ENCODE results near the gene NR3C2.

The NR3C2 gene

GRCh38 chr4:148431401-148431800 is 10.8 kb downstream of the NR3C2 start:
- no peaks in the 10 kb centered on the region for H3K27me3 ChIP-seq (ENCODE audit: control insufficient read depth in 1 of 2, insufficient read depth in 2 of 2, low read length in 2 of 2)
- no peak overlapping the region for H3K9ac ChIP-seq (ENCODE audit: low read length)
- no peak overlapping the region for H3K27ac ChIP-seq (ENCODE audit: low read depth, low read length)
- no peak overlapping the region for H3K4me3 ChIP-seq (ENCODE audit: low read depth in 1 of 2, low read length in 2 of 2)
- no peaks in the 10 kb centered on the region for H3K9me3 ChIP-seq (ENCODE audit: low read length)
- H3K36me3 ChIP-seq (ENCODE audit: insufficient read depth, low read length): peaks cover 8% of the 10 kb centered on the region
- peaks cover 15% of the 10 kb centered on the region for H3K4me1 ChIP-seq (ENCODE audit: insufficient read depth, low read length)

DNA sequence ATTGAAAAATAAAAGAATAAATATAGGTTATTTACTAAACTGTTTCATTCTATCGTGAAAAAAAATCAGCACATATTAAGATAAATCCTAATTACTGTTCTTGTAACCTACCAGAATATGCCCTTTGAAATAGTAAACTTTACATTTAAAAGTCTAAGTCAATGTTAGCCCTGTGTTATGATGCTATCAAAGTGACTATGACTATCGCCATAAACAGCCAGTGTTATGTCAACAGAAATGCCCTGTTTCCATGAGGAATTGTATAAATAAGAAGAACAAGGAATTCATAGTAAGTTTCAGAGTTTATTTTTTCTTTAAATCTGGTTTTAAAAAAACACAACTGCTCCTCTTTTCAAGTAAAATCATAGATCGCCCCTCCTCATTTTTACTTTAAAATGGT is 11.4 kb downstream of the NR3C2 start:
- H3K9me3 ChIP-seq (ENCODE audit: low read length): no peaks in the 10 kb centered on the region
- peaks cover 4% of the 10 kb centered on the region for H3K36me3 ChIP-seq (ENCODE audit: insufficient read depth, low read length)
- no peak overlapping the region for H3K27ac ChIP-seq (ENCODE audit: low read depth, low read length)
- H3K27me3 ChIP-seq (ENCODE audit: control insufficient read depth in 1 of 2, insufficient read depth in 2 of 2, low read length in 2 of 2): no peaks in the 10 kb centered on the region
- H3K4me1 ChIP-seq (ENCODE audit: insufficient read depth, low read length): peaks cover 15% of the 10 kb centered on the region
- H3K9ac ChIP-seq (ENCODE audit: low read length): no peak overlapping the region
- no peak overlapping the region for H3K4me3 ChIP-seq (ENCODE audit: low read depth in 1 of 2, low read length in 2 of 2)

- Histone ChIP-seq H3K4me1 (ENCODE audit: insufficient read depth, low read length) (peaks cover 6% of the 10 kb centered on the region), H3K9ac (ENCODE audit: low read length) (no peak overlapping the region), H3K27me3 (ENCODE audit: control insufficient read depth in 1 of 2, insufficient read depth in 2 of 2, low read length in 2 of 2) (no peaks in the 10 kb centered on the region), H3K4me3 (ENCODE audit: low read depth in 1 of 2, low read length in 2 of 2) (no peak overlapping the region), H3K27ac (ENCODE audit: low read depth, low read length) (no peak overlapping the region), H3K9me3 (ENCODE audit: low read length) (no peaks in the 10 kb centered on the region), H3K36me3 (ENCODE audit: insufficient read depth, low read length) (no peaks in the 10 kb centered on the region)
Observed at GRCh38 chr4:148429206-148429605, 13.0 kb downstream of the NR3C2 start.

GRCh38 chr4:148426643-148427042 is 15.6 kb downstream of the NR3C2 start:
- Histone ChIP-seq H3K9ac (ENCODE audit: low read length) (no peak overlapping the region), H3K4me1 (ENCODE audit: insufficient read depth, low read length) (no peaks in the 10 kb centered on the region), H3K36me3 (ENCODE audit: insufficient read depth, low read length) (no peaks in the 10 kb centered on the region), H3K27me3 (ENCODE audit: control insufficient read depth in 1 of 2, insufficient read depth in 2 of 2, low read length in 2 of 2) (no peaks in the 10 kb centered on the region), H3K9me3 (ENCODE audit: low read length) (no peaks in the 10 kb centered on the region), H3K27ac (ENCODE audit: low read depth, low read length) (no peak overlapping the region), H3K4me3 (ENCODE audit: low read depth in 1 of 2, low read length in 2 of 2) (no peak overlapping the region)

- H3K9ac ChIP-seq (ENCODE audit: low read length): no peak overlapping the region
- H3K27ac ChIP-seq (ENCODE audit: low read depth, low read length): no peak overlapping the region
- H3K27me3 ChIP-seq (ENCODE audit: control insufficient read depth in 1 of 2, insufficient read depth in 2 of 2, low read length in 2 of 2): no peaks in the 10 kb centered on the region
- no peak overlapping the region for H3K4me3 ChIP-seq (ENCODE audit: low read depth in 1 of 2, low read length in 2 of 2)
- no peaks in the 10 kb centered on the region for H3K9me3 ChIP-seq (ENCODE audit: low read length)
- H3K4me1 ChIP-seq (ENCODE audit: insufficient read depth, low read length): no peaks in the 10 kb centered on the region
- H3K36me3 ChIP-seq (ENCODE audit: insufficient read depth, low read length): no peaks in the 10 kb centered on the region
Observed at GRCh38 chr4:148425327-148426110, 16.7 kb downstream of the NR3C2 start.

DNA sequence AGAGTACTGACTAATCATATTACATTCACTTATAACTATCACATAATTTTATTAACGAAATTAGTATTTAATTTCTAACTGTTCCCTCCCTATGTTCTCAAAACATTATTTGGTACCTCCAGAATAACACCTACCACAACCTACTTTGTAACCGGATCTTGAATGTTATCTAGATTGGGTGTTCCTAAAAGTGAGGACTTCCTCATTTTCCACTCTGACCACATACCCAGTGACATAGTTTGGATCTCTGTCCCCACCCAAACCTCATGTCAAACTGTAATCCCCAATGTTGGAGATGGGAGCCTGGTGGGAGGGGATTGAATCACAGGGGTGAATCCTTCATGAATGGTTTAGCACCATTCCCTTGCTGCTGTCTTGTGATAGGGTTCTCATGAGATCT is 21.8 kb downstream of the NR3C2 start:
- no peak overlapping the region for H3K27ac ChIP-seq (ENCODE audit: low read depth, low read length)
- H3K4me3 ChIP-seq (ENCODE audit: low read depth in 1 of 2, low read length in 2 of 2): no peak overlapping the region
- no peaks in the 10 kb centered on the region for H3K4me1 ChIP-seq (ENCODE audit: insufficient read depth, low read length)
- no peaks in the 10 kb centered on the region for H3K9me3 ChIP-seq (ENCODE audit: low read length)
- H3K27me3 ChIP-seq (ENCODE audit: control insufficient read depth in 1 of 2, insufficient read depth in 2 of 2, low read length in 2 of 2): no peaks in the 10 kb centered on the region
- H3K9ac ChIP-seq (ENCODE audit: low read length): no peak overlapping the region
- no peaks in the 10 kb centered on the region for H3K36me3 ChIP-seq (ENCODE audit: insufficient read depth, low read length)

- Histone ChIP-seq H3K36me3 (ENCODE audit: insufficient read depth, low read length) (no peaks in the 10 kb centered on the region), H3K9me3 (ENCODE audit: low read length) (no peaks in the 10 kb centered on the region), H3K9ac (ENCODE audit: low read length) (no peak overlapping the region), H3K27me3 (ENCODE audit: control insufficient read depth in 1 of 2, insufficient read depth in 2 of 2, low read length in 2 of 2) (no peaks in the 10 kb centered on the region), H3K27ac (ENCODE audit: low read depth, low read length) (no peak overlapping the region), H3K4me3 (ENCODE audit: low read depth in 1 of 2, low read length in 2 of 2) (no peak overlapping the region), H3K4me1 (ENCODE audit: insufficient read depth, low read length) (peaks cover 3% of the 10 kb centered on the region)
Observed at GRCh38 chr4:148415500-148415899, 26.7 kb downstream of the NR3C2 start.

GRCh38 chr4:148412460-148412994 is 29.7 kb downstream of the NR3C2 start:
- H3K9me3 ChIP-seq (ENCODE audit: low read length): no peaks in the 10 kb centered on the region

GRCh38 chr4:148405161-148405893 is 36.9 kb downstream of the NR3C2 start:
- Histone ChIP-seq H3K4me3 (ENCODE audit: low read depth in 1 of 2, low read length in 2 of 2) (no peak overlapping the region), H3K27ac (ENCODE audit: low read depth, low read length) (no peak overlapping the region), H3K27me3 (ENCODE audit: control insufficient read depth in 1 of 2, insufficient read depth in 2 of 2, low read length in 2 of 2) (no peaks in the 10 kb centered on the region), H3K9me3 (ENCODE audit: low read length) (no peaks in the 10 kb centered on the region), H3K36me3 (ENCODE audit: insufficient read depth, low read length) (no peaks in the 10 kb centered on the region), H3K4me1 (ENCODE audit: insufficient read depth, low read length) (peaks cover 5% of the 10 kb centered on the region), H3K9ac (ENCODE audit: low read length) (no peak overlapping the region)

More at GRCh38 chr4:148412460-148412994, 29.7 kb downstream of the NR3C2 start:
- Histone ChIP-seq H3K9ac (ENCODE audit: low read length) (no peak overlapping the region), H3K4me1 (ENCODE audit: insufficient read depth, low read length) (peaks cover 10% of the 10 kb centered on the region), H3K36me3 (ENCODE audit: insufficient read depth, low read length) (no peaks in the 10 kb centered on the region), H3K4me3 (ENCODE audit: low read depth in 1 of 2, low read length in 2 of 2) (no peak overlapping the region), H3K27ac (ENCODE audit: low read depth, low read length) (no peak overlapping the region), H3K27me3 (ENCODE audit: control insufficient read depth in 1 of 2, insufficient read depth in 2 of 2, low read length in 2 of 2) (no peaks in the 10 kb centered on the region)

DNA sequence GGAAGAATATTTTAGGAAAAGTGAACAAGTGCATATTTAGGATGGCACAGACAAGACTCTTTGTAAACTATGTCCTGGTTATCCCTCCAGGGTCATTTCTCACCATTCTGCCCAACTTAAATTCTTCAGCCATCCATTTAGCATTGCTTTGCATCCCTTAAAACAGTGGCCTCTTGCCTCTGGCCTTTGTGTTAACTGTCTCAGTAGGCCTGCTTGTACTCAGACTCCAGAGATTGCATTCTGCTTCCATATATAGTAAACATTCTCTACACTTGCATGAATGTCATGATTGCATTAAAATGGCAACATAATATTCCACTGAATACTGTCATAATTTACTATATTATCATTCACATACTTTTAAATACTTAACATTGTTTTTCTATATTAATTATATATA is 43.2 kb downstream of the NR3C2 start:
- Histone ChIP-seq H3K9me3 (ENCODE audit: low read length) (no peaks in the 10 kb centered on the region), H3K9ac (ENCODE audit: low read length) (no peak overlapping the region), H3K4me1 (ENCODE audit: insufficient read depth, low read length) (peaks cover 11% of the 10 kb centered on the region), H3K36me3 (ENCODE audit: insufficient read depth, low read length) (no peaks in the 10 kb centered on the region), H3K27me3 (ENCODE audit: control insufficient read depth in 1 of 2, insufficient read depth in 2 of 2, low read length in 2 of 2) (no peaks in the 10 kb centered on the region), H3K4me3 (ENCODE audit: low read depth in 1 of 2, low read length in 2 of 2) (no peak overlapping the region), H3K27ac (ENCODE audit: low read depth, low read length) (no peak overlapping the region)

DNA sequence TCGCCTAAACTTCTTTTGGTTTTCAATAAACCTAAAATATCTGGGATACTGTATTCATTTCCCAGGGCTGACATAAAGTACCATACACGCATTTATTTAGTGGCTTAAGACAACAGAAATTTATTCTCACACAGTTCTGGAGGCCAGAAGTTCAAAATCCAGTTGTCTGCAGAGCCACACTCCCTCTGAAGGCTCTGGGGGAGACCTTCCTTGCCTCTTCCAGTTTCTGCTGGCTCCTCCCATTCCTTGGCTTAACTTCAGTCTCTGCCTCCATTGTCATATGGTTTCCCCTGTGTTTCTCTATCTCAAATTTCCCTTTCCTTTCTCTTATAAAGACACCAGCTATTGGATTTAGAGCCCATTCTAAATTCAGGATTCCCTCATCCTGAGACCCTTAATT is 44.4 kb downstream of the NR3C2 start:
- Histone ChIP-seq H3K27me3 (ENCODE audit: control insufficient read depth in 1 of 2, insufficient read depth in 2 of 2, low read length in 2 of 2) (no peaks in the 10 kb centered on the region), H3K27ac (ENCODE audit: low read depth, low read length) (no peak overlapping the region), H3K36me3 (ENCODE audit: insufficient read depth, low read length) (no peaks in the 10 kb centered on the region), H3K9me3 (ENCODE audit: low read length) (no peaks in the 10 kb centered on the region), H3K4me3 (ENCODE audit: low read depth in 1 of 2, low read length in 2 of 2) (no peak overlapping the region), H3K4me1 (ENCODE audit: insufficient read depth, low read length) (peaks cover 11% of the 10 kb centered on the region), H3K9ac (ENCODE audit: low read length) (no peak overlapping the region)

All from muscle layer of colon (tissue), 2 donors.